ENCODE measurements around the gene TAL2. TPM values are rescaled to one million over a fixed set of nuclear protein-coding genes. Genes with fewer than 3 reads are reported as not detected.
"Not testable (repeated sequence)": the region's sequence is repeated elsewhere in the genome, so short reads cannot be mapped to it uniquely, and the experiment has no call there.

The TAL2 gene
- total RNA-seq, 1 donor from 2014 or later, result 8.6 TPM

- no peak for DNase-seq
Measured at GRCh38 chr9:105676351-105676923, 14.2 kb downstream of the TAL2 start.

GRCh38 chr9:105678163-105678562 lies 15.9 kb downstream of the TAL2 start:
- peak; percentile 33 for DNase-seq

- no peak for DNase-seq
Measured at GRCh38 chr9:105678781-105679180, 16.5 kb downstream of the TAL2 start.

GRCh38 chr9:105679257-105680022 lies 17.2 kb downstream of the TAL2 start:
- no peak for DNase-seq

- no peak for DNase-seq
Measured at GRCh38 chr9:105681313-105681712, 19.1 kb downstream of the TAL2 start.

GRCh38 chr9:105681724-105682123 lies 19.5 kb downstream of the TAL2 start:
- DNase-seq, result no peak

GRCh38 chr9:105683688-105684275 lies 21.5 kb downstream of the TAL2 start:
- peak; percentile 60 for DNase-seq

- DNase-seq, result no peak
Measured at GRCh38 chr9:105686936-105687335, 24.7 kb downstream of the TAL2 start.

- DNase-seq, result no peak
Measured at GRCh38 chr9:105690742-105691141, 28.5 kb downstream of the TAL2 start.

GRCh38 chr9:105693435-105694189 lies 31.4 kb downstream of the TAL2 start:
- peak; percentile 13 for DNase-seq

GRCh38 chr9:105694190-105694847 lies 32.1 kb downstream of the TAL2 start, which contains the start of gene TMEM38B:
Gene TMEM38B (plus strand): TSS chr9:105694541. CDS start chr9:105694661, 120 bp downstream.
- peak; percentile 93 for DNase-seq

- DNase-seq, result peak; percentile 72
Measured at GRCh38 chr9:105694848-105695581, 32.8 kb downstream of the TAL2 start.

GRCh38 chr9:105696219-105696793 lies 34.0 kb downstream of the TAL2 start:
- no peak for DNase-seq

GRCh38 chr9:105697871-105698270 lies 35.6 kb downstream of the TAL2 start:
- DNase-seq, result no peak

- DNase-seq, result no peak
Measured at GRCh38 chr9:105698348-105698870, 36.2 kb downstream of the TAL2 start.

- DNase-seq, result no peak
Measured at GRCh38 chr9:105700668-105701067, 38.4 kb downstream of the TAL2 start.

- no peak for DNase-seq
Measured at GRCh38 chr9:105701145-105701544, 38.9 kb downstream of the TAL2 start.

GRCh38 chr9:105702207-105702606 lies 40.0 kb downstream of the TAL2 start:
- no peak for DNase-seq

- not testable (repeated sequence) for DNase-seq
Measured at GRCh38 chr9:105703638-105704037, 41.4 kb downstream of the TAL2 start.

- DNase-seq, result no peak
Measured at GRCh38 chr9:105706156-105706555, 43.9 kb downstream of the TAL2 start.

GRCh38 chr9:105708405-105708804 lies 46.1 kb downstream of the TAL2 start:
- no peak for DNase-seq
